Measurements from ENCODE around the gene FAM24B. TPM values are rescaled to one million over a fixed set of nuclear protein-coding genes. Genes with fewer than 3 reads are reported as not detected.

The FAM24B gene
- polyA plus RNA-seq, 1 donor from 2014 or later = 3.4 TPM

GRCh38 chr10:122882766-122883165, 3.4 kb upstream of the FAM24B start:
- Histone ChIP-seq H3K9me3 (ENCODE audit: low read length) (no peaks in the 10 kb centered on the region), H4K20me1 (ENCODE audit: insufficient read depth) (no peaks in the 10 kb centered on the region), H3K9me2 (ENCODE audit: insufficient read depth, low read length) (no peaks in the 10 kb centered on the region), H2AFZ (ENCODE audit: low read depth, low read length) (no peak overlapping the region), H3K4me2 (ENCODE audit: low read length) (no peak overlapping the region), H3K36me3 (ENCODE audit: insufficient read depth, low read length) (no peaks in the 10 kb centered on the region), H3K9ac (ENCODE audit: low read length) (no peak overlapping the region), H3K4me3 (ENCODE audit: low read length) (no peak overlapping the region), H3K79me2 (replicated peaks; ENCODE audit: insufficient read depth, low read length) (no peaks in the 10 kb centered on the region), H3F3A (ENCODE audit: insufficient read depth, low read length, poor library complexity, severe bottlenecking) (no peaks in the 10 kb centered on the region), H3K27ac (ENCODE audit: low read length) (no peak overlapping the region), H3K27me3 (ENCODE audit: insufficient read depth, low read depth, low read length) (no peaks in the 10 kb centered on the region)
- TF ChIP-seq CTCF (IDR thresholded peaks at IDR 0.05; ENCODE audit: poor library complexity, severe bottlenecking) (no peak), RAD21 (conservative IDR thresholded peaks at IDR 0.05) (no peak), TAF1 (IDR thresholded peaks at IDR 0.05; ENCODE audit: low read depth) (no peak), EP300 (conservative IDR thresholded peaks at IDR 0.05; ENCODE audit: poor library complexity, severe bottlenecking) (no peak), EZH2 (IDR thresholded peaks at IDR 0.05; ENCODE audit: borderline replicate concordance, insufficient read depth, low read length, poor library complexity, severe bottlenecking) (no peak), POLR2AphosphoS5 (IDR thresholded peaks at IDR 0.05) (no peak), SMC3 (conservative IDR thresholded peaks at IDR 0.05; ENCODE audit: poor library complexity) (no peak), MXI1 (conservative IDR thresholded peaks at IDR 0.05; ENCODE audit: poor library complexity, severe bottlenecking) (no peak), REST (IDR thresholded peaks at IDR 0.05; ENCODE audit: borderline replicate concordance) (no peak)

GRCh38 chr10:122878799-122879338, 512 bp downstream of the FAM24B start:
- no peaks in the 10 kb centered on the region for H3K9me3 ChIP-seq (ENCODE audit: low read length)
- no peak overlapping the region for H3K27ac ChIP-seq (ENCODE audit: low read length)
- H3K4me2 ChIP-seq (ENCODE audit: low read length) = no peak overlapping the region
- H3K9me2 ChIP-seq (ENCODE audit: insufficient read depth, low read length) = no peaks in the 10 kb centered on the region
- no peak overlapping the region for H3K9ac ChIP-seq (ENCODE audit: low read length)
- no peaks in the 10 kb centered on the region for H4K20me1 ChIP-seq (ENCODE audit: insufficient read depth)
- no peaks in the 10 kb centered on the region for H3K36me3 ChIP-seq (ENCODE audit: insufficient read depth, low read length)
- no peak overlapping the region for H2AFZ ChIP-seq (ENCODE audit: low read depth, low read length)
- no peaks in the 10 kb centered on the region for H3K79me2 ChIP-seq (replicated peaks; ENCODE audit: insufficient read depth, low read length)
- TF ChIP-seq EP300 (conservative IDR thresholded peaks at IDR 0.05; ENCODE audit: poor library complexity, severe bottlenecking) (no peak), POLR2AphosphoS5 (IDR thresholded peaks at IDR 0.05) (no peak), CTCF (IDR thresholded peaks at IDR 0.05; ENCODE audit: poor library complexity, severe bottlenecking) (no peak), TAF1 (IDR thresholded peaks at IDR 0.05; ENCODE audit: low read depth) (no peak), MXI1 (conservative IDR thresholded peaks at IDR 0.05; ENCODE audit: poor library complexity, severe bottlenecking) (no peak), REST (IDR thresholded peaks at IDR 0.05; ENCODE audit: borderline replicate concordance) (no peak), EZH2 (IDR thresholded peaks at IDR 0.05; ENCODE audit: borderline replicate concordance, insufficient read depth, low read length, poor library complexity, severe bottlenecking) (no peak)
- H3K27me3 ChIP-seq (ENCODE audit: insufficient read depth, low read depth, low read length) = no peaks in the 10 kb centered on the region
- peak overlapping the region; percentile 22 for H3K4me3 ChIP-seq (ENCODE audit: low read length)
- no peaks in the 10 kb centered on the region for H3F3A ChIP-seq (ENCODE audit: insufficient read depth, low read length, poor library complexity, severe bottlenecking)

Measured in neural cell (in vitro differentiated cells).